NCI-H2227 (cell line): ENCODE results near the gene GALNTL6.
"Not testable (repeated sequence)": the region's sequence is repeated elsewhere in the genome, so short reads cannot be mapped to it uniquely, and the experiment has no call there.

Experiments used
- DNase-seq: peaks from one replicate; lab custom pipeline; 2025; ENCODE audit not compliant: unreplicated experiment; lab: John Stamatoyannopoulos, UW

The GALNTL6 gene

DNA sequence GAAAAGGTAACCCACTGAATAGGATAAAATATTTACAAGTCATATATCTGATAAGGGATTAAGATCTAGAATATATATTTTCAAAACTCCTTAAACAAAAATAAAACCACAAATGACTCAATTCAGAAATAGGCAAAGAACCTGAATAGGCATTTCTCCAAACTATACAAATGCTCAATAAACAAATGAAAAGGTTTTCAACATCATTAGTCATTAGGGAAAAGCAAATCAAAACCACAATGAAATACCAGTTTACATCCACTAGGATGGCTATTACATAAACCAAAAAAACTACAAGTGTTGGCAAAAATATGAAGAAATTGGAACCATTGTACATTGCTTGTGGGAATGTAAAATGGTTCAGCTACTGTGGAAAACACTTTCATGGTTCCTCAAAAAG, 1188.4 kb downstream of the GALNTL6 start:
- DNase-seq: no peak

DNA sequence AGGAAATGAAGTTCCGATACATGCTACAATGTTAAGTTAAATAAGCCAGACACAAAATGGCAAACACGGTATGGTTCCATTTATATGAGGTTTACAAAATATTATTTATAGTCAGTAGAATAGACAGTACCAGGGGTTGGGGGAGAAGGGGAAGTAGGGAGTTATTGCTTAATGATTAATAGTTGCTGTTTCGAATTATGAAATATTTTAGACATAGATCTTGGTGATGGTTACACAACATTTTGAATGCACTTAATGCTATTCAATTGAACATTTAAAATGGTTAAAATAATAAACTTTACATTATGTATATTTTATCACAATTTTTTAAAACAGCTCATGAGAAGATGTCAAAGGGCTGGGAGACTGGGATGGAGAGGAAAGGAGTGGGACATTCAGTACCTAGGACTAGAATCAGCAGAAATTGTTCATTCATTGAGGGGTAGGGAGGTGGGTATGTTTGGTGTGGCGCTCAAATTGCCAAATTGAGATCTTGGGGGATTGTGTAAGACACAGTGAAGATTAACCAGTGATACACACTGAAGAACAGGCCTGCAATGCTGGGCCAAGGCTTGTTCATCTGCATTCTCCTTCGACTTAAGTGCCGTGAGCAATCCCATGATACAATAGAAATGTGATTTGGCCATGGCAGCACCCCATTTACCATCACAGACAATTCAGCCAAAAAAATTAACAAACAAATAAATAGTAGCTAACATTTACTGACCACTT, 1189.8 kb downstream of the GALNTL6 start:
- no peak for DNase-seq

DNA sequence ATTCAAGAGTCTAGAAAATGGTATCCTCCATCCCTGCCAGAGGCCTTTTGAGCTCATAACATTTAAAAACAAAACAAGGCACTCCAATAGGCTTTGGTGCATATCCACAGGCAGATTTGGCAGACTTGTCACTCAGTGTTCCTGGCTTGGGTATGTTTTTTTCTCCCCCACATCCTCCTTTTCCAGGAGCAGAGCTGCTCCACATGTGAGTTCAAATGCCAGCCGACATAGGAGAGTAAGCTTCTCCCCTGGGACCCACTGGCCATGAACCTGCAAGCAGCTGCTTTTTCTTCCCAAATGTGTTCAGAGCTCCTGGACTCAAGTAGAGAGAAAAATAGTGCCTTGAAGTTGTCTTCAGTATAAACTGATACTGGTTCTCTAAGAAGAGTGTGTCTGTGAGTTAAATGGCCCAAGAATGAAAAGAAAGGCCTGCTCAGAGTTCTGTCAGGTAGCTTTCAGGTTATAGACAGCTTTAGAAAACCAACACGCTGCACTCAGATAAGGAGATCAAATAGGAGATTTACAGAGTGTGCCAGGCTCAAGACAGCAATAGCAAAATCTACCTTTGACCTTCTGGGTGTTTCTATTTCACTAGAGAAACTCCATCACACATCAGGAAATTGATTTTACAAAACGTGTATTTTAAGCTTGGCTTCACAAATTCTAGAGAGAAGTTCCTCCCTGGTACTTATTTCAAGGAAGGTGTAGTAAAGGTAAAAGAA, 1192.9 kb downstream of the GALNTL6 start:
- DNase-seq: no peak

DNA sequence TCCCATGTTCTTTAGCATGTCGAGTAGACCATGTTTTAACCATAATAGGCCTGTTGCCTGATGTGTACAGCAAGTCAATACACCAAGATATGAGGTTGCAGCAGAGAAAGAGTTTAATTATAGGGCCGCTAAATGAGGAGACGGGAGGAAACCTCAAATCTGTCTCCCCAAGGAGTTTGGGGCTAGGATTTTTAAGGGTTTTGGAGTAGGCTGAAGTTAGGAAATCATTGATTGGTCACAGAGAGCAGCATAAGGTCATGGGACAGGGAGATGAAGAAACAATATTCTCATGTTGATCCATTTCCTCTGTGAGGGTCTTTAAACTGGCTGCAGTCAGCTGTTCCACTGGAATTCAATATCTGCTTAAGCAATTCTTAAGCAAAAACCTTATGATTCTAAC, 1195.2 kb downstream of the GALNTL6 start:
- no peak for DNase-seq

DNA sequence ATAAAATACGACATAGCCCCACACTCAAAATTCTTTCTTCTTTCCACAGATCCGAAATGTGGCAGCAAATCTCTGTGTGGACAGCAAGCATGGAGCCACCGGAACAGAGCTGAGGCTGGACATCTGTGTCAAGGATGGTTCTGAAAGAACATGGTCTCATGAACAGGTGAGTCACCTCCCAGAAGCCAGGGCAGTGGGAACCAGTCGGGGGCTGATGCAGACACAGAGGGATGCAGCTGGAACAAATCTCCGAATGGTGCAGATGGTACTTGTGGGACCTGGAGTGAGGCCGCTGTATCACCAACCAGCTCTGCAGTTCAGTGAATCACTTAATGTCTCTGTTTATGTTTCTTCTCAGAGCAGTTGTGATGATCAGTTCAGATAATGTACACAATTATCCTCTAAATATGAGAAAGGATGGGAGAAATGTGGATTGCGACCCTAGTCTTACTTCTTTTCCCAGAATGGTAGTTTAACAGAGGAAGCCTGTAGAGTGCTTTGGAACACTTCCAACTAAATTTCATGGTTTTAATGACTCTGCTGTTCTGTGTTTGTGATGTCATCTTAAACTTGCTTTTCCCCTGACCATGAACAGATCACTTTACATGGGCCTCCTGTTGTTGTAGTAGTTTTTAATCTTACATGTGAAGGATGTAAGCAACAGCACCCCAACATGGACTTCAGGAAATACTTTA, 1196.1 kb downstream of the GALNTL6 start:
- DNase-seq: no peak

DNA sequence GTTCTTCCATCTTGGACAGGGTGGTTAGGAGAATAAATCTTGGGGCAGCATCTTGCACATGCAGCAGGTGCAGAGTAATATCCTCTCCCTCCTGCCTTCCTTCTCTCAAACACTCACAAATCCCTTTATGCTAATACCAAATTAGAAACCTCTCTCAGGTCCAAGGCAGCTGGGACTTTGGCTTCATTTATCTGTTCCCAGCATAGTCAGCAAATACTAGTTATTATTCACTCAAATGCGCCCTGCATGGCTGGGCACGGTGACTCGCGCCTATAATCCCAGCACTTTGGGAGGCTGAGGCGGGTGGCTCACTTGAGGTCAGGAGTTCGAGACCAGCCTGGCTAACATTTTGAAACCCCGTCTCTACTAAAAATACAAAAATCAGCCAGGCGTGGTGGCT, 1199.4 kb downstream of the GALNTL6 start:
- no peak for DNase-seq

DNA sequence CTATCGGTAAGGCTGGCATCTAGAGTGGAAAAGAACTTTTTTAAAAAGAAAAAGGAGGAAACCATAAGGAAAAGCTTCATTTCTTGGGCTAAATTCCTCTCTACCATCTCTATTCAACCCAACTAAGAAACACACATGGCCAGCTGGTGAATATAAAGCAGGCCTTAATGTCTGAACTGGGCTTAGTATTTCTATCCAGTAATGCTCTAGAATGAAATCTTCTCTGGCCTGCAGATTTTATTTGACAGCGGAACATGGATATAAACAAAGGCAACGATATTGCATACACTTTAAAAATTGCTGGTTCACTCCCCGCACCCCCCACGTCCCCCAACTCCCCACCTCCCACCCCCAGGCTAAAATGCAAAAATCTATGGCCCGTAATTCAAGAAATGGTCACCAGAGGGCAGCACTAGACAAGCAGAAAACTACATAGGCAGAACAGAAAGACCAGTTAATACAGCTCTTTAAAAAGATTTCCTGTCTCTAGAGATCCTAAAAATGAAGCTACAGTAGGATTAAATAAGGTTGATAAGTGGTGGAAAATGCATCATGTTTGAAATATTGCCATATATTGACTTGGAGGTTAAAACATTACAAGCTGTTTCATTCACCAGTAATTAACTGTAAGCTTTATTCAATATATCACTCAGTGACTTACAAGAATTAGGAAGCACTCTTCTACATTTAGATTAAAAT, 1200.2 kb downstream of the GALNTL6 start:
- DNase-seq: peak; percentile 33

DNA sequence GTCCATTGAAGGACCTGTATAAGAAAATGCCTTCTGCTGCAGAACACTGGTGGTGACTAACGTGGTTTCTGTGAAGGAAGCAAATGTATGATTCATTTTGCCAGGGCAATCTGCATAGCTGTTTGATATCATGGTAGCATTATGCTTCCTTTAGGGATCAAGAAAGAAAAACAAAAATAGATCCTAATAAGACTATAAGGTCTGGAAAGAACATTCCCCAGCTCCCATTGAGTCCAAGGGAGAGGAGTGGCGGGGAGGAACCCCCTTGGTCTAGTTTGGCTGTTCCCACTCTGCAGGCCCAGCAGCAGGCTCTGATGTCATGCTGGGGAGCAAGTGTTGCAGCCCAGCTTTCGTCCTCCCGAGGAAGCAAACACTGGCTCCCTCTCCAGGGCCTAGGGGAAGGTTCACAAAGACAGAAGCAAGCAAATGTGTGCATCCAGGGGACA, 1200.9 kb downstream of the GALNTL6 start:
- peak; percentile 12 for DNase-seq

DNA sequence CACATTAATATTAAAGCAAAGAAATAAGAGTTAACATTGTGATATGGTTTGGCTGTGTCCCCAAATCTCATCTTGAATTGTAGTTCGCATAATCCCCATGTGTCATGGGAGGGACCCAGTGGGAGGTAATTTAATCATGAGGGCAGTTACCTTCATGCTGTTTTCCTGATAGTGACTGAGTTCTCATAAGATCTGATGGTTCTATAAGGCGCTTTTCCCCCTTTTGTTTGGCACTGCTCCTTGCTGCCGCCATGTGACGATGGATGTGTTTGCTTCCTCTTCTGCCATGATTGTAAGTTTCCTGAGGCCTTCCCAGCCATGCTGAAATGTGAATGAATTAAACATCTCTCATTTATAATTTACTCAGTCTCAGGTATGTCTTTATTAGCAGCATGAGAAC, 1201.6 kb downstream of the GALNTL6 start:
- no peak for DNase-seq

DNA sequence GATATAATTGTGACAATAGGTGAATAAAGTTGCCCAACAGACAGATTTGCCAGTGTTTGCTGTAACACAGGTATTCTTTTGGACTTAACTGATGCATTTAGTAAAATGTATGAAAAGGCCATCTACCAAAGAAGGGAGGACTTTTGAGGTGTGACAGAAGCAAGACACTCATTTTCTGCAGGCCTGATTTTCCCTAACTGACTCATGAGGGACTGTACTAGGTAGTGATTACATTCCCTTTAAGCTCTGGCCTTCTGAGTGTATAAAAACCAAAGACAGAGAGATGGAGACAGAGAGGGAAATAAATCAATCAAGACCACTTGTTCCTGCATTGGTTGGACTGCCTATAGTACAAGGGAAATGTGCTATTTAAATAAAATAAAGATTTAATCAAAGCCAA, 1204.6 kb downstream of the GALNTL6 start:
- no peak for DNase-seq

DNA sequence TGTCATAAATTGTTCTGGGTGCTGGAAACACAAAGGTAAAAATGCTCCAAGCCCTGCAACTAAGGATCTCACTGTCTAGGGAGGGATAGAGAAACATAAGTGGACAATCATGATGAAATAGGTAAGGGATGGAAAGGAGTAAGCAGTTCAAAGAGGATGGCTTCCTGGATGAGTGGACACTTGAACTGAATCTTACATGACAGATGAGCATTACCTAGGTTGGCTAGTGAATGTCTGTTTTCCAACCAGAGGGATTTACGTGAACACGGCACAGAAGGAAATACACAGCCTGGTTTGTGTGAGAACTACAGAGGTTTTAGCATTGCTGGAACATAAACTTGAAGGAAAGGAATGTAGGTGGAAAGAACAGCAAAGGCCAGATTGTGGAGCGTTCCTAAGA, 1205.2 kb downstream of the GALNTL6 start:
- no peak for DNase-seq

DNA sequence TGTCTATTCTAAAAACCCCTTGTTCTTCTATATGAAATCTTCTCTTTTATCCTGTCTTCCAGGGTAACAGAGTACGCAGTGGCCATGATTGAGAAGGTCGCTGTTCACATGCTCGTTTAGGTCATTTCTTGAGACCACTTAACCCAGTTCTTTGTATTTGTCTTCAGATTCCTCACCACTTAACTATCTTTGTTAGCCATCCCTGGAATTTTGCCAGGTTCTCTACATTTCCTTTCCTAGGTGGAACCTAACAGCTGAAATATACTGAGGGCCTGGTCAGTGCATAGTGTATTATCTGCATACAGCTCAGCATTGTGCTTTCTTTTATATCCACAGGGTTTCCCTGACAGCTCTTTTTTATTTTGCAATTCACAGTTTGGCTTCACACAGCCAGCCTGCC, 1206.5 kb downstream of the GALNTL6 start:
- DNase-seq: peak; percentile 33

DNA sequence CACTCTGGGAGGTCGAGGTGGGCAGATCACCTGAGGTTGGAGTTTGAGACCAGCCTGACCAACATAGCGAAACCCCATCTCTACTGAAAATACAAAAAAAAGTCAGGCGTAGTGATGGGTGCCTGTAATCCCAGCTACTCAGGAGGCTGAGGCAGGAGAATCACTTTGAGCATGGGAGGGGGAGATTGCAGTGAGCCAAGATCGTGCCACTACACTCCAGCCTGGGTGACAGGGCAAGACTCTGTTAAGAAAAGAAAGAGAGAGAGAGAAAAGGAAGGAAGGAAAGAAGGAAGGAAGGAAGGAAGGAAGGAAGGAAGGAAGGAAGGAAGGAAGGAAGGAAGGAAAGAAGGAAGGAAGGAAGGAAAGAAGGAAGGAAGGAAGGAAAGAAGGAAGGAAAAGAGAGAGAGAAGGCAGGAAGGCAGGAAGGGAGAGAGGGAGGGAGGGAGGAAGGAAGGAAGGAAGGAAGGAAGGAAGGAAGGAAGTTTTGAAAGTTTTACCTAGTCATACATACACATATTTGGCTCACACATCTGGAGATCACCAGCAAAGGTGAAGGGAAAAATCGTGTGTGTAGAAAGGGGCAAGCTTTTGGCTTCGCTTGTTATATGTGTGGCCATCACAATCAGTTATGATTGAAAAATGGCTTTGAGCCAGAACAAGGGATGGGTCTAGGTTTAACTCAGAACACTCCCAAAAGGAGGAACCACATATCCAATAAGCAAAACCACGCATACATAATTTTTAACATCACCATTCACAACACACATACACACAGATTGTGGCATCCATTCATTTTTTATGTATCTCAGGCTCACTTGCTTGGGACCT, 1208.8 kb downstream of the GALNTL6 start:
- not testable (repeated sequence) for DNase-seq

DNA sequence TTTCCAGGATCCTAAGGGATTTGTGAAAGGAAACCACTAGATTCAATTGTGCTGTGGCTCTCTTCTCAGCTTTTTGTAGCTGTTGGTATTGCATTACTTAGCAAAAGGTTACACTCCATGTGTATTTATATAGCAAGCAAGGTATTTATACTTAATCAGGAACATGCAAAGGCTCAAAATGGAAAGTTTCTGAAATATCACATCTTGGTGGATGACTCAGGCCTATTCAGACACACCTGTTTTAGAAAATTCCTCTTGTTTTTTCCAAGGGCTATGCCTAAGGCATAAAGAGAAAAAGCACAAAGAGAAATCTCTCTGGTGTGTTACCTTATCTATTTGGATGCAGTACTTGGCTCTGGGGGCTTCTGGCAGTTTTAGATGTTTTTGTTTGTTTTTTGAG, 1211.0 kb downstream of the GALNTL6 start:
- DNase-seq: no peak

DNA sequence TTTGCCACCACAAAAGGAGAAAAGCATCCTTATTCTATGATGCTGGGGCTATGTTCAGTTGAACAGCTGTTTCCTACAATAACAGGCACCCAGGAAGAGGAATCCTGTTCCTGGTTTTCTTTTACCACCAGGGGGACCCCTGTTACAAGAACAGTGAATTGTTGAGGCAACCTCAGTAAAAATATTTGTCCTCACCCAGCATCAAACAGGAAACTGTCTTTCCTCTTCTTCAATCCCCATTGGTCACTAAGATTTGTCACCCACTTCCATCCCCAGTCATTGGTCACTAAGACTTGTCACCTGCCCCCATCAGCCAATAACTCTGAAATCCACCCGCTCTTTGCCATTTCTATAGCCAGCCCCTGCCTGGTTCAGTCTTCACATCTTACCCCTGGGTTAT, 1211.9 kb downstream of the GALNTL6 start:
- DNase-seq: peak; percentile 67

DNA sequence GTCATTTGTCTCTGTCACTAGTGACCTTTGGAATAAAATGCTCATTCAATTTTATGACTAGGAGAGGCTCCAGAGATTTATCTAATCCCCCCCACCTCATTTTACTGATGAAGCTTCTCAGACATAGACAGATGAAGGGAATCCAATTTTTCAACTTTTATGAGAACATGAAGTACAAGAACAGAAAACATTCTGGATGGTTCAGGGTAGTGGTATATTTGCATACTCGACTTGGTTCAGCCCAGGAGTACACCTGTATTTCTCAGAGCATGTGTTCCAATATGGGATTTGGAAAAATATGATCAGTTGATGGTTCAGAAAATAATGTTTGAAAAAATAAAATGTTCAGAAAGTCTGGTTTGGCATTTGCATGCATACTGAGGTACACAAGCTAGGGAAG, 1224.0 kb downstream of the GALNTL6 start:
- DNase-seq: no peak

DNA sequence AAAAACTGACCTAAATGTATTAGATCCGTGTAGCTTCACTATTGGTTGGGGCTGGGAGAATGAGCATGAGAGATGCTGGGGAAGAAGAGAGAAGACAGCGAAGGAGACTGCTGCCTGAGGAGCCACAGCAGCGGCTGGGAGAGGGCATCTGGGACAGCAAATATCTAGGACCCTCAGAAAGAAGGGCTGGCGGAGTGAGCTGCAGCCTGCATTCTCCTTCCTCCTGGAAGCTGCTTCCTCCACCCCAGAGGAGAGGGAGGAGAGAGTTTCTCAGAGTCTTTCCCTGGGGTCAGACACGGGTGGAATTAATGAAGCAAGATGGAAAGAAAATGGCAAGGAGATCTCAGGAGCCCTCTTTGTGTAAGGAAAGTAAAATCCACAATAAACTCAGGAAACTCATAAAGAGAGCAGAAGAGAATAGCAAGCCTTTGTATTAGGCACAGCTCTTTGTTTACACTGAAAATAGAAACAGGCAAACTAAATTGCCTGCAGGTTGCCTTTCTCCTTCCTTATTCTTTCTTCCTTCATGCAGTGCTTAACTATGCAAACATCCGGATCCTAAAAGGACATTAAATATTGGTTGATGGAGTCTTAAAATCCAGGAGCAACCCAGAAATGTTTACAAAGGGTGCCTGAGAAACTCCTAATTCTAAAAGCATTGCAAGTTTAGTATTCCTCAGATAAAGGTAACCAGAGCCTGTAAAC, 1225.1 kb downstream of the GALNTL6 start:
- no peak for DNase-seq

DNA sequence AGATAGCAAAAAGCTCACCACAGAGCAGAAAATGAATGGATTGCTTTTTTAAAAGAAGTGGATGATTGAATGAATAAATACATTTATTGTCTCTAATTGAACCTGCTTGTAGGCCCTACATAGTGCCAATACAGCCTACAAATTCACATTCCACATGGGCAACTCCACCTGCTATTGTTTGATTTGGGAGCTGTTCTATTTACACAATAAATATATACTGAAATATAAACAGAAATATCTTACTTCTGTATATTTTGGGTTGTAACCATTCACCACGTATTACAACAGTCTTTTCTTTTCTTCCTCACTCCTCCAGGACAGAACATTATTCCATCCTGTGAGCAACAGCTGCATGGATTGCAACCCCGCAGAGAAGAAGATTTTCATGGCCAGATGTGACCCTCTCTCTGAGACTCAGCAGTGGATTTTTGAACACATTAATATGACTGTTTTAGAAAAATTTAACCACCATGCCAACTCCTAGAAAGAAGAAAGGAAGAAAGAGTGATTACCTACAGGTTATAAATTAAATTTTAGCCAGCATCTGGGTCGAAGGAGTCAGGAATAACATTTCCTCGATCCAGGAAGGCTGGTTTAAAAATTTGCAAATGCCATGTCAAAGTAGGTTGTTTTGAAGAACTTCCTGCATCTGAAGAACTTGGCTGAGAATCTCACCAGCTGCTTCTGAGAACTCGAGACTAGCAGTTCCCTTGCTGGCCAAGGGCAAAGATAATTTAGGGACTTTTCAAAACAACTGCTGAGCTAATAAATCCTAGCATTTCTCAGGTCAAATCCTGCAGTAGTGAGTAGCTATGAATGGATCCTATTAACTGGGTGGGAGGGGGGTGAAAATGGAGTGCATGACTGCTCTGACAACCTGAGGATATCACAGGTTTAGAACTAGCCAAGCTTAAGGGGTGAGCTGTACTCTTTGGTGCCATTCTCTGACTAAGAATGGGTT, 1226.7 kb downstream of the GALNTL6 start:
- DNase-seq: peak; percentile 15

DNA sequence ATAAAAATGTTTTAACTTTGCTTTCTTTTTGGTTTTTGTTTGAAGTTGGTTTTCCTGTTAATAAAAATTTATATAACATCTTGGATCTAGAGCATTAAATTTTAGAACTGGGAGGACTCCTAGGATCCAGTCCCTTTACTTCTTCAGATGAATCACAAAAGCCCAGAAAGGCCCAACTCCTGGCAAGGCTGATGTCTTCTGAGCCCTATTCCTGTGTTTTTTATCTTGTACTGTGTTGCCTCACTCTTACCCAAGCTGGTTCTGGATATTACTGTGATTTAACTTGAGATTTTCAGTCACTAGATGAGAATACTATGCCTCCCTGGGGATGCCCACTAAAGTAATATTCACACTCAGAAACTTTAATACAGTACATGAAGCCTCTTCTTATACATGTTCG, 1228.3 kb downstream of the GALNTL6 start:
- no peak for DNase-seq
